Tibial nerve (tissue), 3 donors: ENCODE results near the gene PHRF1.

Experiments
- CTCF ChIP-seq, 5 experiments: fragments of 200-600 bp in 3 of 5; fragments of 450-650 bp in 2 of 5; sonication (generic) in 3 of 5; IDR thresholded peaks; one replicate each; pipeline ENCODE4 v1.5.1; 2016 to 2019; ENCODE audit warnings: antibody characterized with exemption in 5 of 5, mild to moderate bottlenecking in 3 of 5, moderate library complexity in 2 of 5
- POLR2A ChIP-seq, 2 donors: fragments of 450-650 bp; IDR thresholded peaks; one replicate each; pipeline ENCODE4 v1.6.1; 2017; ENCODE audit warnings: antibody characterized with exemption in 2 of 2, mild to moderate bottlenecking in 2 of 2, moderate library complexity in 2 of 2

DNA sequence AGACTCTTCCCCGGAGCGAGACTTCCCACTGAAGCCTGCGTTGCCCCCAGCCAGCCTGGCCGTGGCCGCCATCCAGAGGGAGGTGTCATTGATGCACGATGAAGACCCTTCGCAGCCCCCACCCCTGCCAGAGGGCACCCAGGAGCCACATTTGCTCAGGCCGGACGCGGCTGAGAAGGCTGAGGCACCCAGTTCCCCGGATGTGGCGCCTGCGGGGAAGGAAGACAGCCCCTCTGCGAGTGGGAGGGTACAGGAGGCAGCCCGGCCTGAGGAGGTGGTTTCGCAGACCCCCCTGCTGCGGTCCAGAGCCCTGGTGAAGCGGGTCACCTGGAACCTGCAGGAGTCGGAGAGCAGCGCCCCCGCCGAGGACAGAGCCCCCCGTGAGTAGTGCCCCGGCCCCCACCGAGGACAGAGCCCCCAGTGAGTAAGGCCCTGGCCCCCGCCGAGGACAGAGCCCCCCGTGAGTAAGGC, 33.1 kb downstream of the PHRF1 start:
- TF ChIP-seq CTCF (IDR thresholded peaks at IDR 0.05): no peak
- no peak for TF ChIP-seq POLR2A (IDR thresholded peaks at IDR 0.05)
